Measurements from ENCODE around the gene LCN6.
A peak's percentile ranks its signal among the peaks of the same experiment; 100 is the strongest.
"Not testable (repeated sequence)": the region's sequence is repeated elsewhere in the genome, so short reads cannot be mapped to it uniquely, and the experiment has no call there.

- TF ChIP-seq REST (IDR thresholded peaks at IDR 0.05; ENCODE audit: borderline replicate concordance); MXI1 (conservative IDR thresholded peaks at IDR 0.05; ENCODE audit: poor library complexity, severe bottlenecking): not testable (repeated sequence)
- TF ChIP-seq CTCF (IDR thresholded peaks at IDR 0.05; ENCODE audit: poor library complexity, severe bottlenecking) = peak; percentile 35
Measured at GRCh38 chr9:136760834-136761544, 12.7 kb upstream of the LCN6 start.
